Epithelial cell of proximal tubule (primary cell): ENCODE data around the gene RALGPS2. TPM values are rescaled to one million over a fixed set of nuclear protein-coding genes. Genes with fewer than 3 reads are reported as not detected.

Experiments used
- DNase-seq: peaks from one replicate; pipeline ENCODE4 v3.0.0-alpha.2; 2011; ENCODE audit warnings: low read depth
- H3K4me3 ChIP-seq: 2 replicates; pipeline ENCODE4 v1.5.1; 2011; ENCODE audit warnings: low read depth, mild to moderate bottlenecking, low read length
- total RNA-seq: library from RNA; depleted of rRNA; stranded (reverse); fragments of >200 nt; gene quantifications from 2 replicates; pipeline ENCODE4 v1.2.3, GENCODE V29; 2015
- TF ChIP-seq, protein P1 (sequence below): conservative IDR thresholded peaks from 2 replicates; pipeline ENCODE4 v1.5.1; 2012; ENCODE audit warnings: low read depth, mild to moderate bottlenecking, low read length

RALGPS2 gene
- total RNA-seq, 1 donor from 2014 or later: 15.0 TPM

DNA sequence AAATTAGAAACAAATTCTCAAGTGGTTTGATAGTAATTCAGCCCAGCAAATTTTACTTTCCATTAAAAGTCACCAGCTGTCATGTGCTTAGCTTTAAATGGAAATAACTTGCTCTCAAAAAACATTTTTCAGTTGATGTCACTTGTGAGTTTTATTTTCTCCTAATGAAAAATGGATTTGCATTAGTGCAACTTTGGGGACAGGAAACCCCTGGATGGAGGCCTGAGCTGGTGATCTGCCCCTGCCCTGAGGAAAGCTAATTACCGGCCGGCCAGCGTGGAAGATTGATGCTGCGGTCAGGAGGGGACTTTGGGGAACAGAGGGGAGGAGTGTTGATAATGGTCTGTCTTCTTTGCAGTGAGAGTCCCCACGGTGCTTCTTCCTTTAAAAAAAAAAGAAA, 212.7 kb downstream of the RALGPS2 start:
- TF ChIP-seq, protein P1, sequence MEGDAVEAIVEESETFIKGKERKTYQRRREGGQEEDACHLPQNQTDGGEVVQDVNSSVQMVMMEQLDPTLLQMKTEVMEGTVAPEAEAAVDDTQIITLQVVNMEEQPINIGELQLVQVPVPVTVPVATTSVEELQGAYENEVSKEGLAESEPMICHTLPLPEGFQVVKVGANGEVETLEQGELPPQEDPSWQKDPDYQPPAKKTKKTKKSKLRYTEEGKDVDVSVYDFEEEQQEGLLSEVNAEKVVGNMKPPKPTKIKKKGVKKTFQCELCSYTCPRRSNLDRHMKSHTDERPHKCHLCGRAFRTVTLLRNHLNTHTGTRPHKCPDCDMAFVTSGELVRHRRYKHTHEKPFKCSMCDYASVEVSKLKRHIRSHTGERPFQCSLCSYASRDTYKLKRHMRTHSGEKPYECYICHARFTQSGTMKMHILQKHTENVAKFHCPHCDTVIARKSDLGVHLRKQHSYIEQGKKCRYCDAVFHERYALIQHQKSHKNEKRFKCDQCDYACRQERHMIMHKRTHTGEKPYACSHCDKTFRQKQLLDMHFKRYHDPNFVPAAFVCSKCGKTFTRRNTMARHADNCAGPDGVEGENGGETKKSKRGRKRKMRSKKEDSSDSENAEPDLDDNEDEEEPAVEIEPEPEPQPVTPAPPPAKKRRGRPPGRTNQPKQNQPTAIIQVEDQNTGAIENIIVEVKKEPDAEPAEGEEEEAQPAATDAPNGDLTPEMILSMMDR: no peak
- H3K4me3 ChIP-seq: no peak overlapping the region
- DNase-seq: no peak

DNA sequence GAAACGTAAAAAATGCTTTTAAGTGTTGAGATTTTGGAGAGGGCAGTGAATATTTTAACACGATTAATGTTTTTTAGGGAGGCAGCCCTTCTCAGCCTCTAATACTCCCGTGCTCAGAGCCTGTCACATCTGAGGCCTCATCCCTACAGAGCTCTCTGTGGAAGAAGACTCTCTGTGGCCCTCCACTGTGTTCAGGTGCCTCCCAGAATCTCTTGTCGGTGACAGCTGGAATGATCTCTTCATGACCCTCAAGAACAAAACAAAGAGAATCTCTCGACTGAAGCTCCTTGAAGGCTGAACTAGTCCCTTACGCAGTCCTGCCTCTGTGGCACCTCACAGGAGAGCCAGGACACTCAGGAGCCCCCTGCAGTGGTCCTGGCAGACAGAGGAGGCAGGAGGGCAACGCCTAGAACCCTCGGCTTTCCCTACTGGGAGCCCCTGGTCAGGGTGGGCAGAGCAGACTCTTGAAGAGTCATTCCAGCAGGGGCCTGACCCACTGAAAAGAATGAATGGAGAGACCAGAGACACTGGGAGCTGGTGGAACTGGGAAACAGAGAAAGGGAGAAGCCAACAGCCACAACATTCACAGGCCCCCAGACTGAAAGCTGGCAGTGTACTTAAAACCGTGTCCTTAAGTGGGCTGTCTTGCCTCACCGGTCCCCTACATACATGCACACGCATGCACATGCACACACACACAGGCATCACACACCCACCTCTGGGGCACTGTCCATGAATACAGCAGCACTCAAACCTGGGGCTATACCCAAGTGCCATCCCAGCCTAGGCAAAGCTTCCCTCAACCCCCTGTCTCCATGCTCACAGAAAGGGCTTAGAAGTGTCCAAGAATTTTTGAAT, 213.3 kb downstream of the RALGPS2 start:
- no peak for DNase-seq
- no peak overlapping the region for H3K4me3 ChIP-seq
- TF ChIP-seq, protein P1: no peak

- DNase-seq: no peak
- TF ChIP-seq, protein P1: no peak
- no peak overlapping the region for H3K4me3 ChIP-seq
Observed at GRCh38 chr1:178938959-178939317, 213.9 kb downstream of the RALGPS2 start.

DNA sequence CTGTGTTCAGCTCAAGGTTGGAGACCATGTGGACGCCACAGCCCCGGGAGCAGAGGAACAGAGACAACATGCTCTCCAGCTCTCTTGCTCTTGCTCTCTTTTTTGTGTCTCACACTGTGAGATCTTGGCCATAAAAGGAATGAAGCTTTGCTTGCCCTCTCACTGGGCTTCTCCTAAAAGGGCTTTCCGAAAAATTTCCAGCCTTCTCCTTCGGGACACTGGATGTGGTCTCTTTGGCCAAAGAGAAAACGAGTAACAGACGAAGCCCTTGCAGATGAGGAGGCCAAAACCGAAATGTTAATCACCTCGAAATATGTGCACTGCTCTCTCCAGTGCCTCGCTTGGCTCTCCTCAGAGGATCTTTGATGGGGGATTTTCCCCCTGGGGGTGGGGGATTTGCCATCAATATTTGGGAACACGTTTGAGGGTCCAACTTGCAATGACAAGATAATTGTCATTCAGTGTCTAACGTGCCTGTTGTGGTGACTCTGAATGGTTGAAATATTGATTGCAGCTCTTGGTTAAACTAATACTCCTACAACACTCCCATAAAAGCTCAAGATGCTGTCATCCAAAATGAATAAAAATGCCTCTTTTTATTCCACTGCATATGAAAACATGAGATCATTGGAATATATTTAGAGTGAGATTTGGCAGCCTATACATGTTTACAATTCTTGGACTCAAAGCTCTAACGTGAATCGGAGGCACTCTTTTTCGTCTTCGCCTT, 214.5 kb downstream of the RALGPS2 start:
- no peak for DNase-seq
- TF ChIP-seq, protein P1: no peak
- H3K4me3 ChIP-seq: no peak overlapping the region

DNA sequence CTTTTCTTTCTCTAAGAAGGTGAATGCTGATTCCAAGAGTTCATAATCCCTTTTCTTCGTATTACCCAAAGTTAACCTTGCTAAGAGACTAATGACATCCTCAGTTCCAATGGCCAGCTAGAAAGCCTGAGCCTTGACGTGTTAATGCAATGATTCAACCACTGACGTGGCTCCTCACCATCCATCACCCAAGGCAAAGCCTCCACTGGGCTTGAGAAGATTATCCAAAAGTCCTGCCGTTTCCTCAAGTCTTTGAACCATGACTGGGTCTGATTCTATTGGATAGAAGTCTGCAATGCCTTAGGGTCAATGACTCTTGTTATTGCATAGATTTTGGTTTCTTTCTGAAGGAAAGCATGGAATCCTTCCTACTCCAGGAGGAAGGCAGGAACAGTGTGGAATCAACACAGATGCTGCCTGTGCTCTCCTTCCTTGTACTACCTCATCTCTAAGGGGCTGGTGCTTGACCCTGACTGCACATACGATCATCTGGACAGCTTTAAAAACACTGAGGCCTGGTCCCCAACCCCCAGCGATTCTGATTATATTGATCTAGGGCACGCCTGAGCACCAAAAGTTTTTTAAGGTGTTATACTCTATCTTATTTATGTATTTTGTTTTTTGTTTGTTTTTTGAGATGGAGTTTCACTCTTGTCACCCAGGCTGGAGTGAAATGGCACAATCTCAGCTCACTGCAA, 215.2 kb downstream of the RALGPS2 start:
- DNase-seq: no peak
- no peak overlapping the region for H3K4me3 ChIP-seq
- TF ChIP-seq, protein P1: no peak

DNA sequence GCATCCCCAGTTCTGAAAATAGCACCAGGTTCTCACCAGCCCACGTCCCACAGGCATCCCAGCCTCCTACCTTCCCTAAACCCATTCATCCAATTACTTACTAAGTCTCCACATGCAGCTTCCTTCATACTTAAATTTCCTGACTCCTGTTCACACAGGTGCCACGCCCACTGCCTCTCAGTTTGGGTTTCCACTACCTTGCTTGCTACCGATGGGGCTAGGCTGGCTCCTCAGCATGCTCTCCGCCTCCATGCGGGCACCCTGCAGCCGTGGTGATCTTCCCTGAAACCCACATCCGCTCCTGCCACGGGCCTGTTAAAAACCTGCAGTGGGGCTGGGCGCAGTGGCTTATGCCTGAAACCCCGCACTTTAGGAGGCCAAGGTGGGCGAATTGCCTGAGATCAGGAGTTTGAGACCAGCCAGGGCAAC, 216.2 kb downstream of the RALGPS2 start:
- TF ChIP-seq, protein P1: no peak
- H3K4me3 ChIP-seq: no peak overlapping the region
- DNase-seq: no peak
